GM12878 (cell line): ENCODE data around the gene CNKSR3. TPM values are rescaled to one million over a fixed set of nuclear protein-coding genes. Genes with fewer than 3 reads are reported as not detected.
A peak's percentile ranks its signal among the peaks of the same experiment; 100 is the strongest.

Source experiments
- ATAC-seq: fragments of 200-7000 bp; cut with Tn5 transposase; 3 replicates; pipeline ENCODE4 v1.9.1; 2020; ENCODE audit warnings: mild to moderate bottlenecking, moderate library complexity
- BruUV-seq: library from RNA; stranded (reverse); fragments of 400-500 nt; replicated peaks from 2 replicates; lab custom pipeline; 2021; lab: Mats Ljungman, UMichigan
- CTCF ChIA-PET: fragments of 300-600 bp; sonication (Branson Sonifier 250); formaldehyde crosslinking; extraction: SDS; loops from one replicate; lab custom pipeline; 2021; ENCODE audit warnings: inconsistent platforms; lab: Yijun Ruan, JAX
- POLR2A ChIA-PET: fragments of 350-600 bp; formaldehyde crosslinking; extraction: SDS; loops from one replicate; lab custom pipeline; 2021; ENCODE audit warnings: inconsistent platforms; lab: Charles Lee
- RAD21 ChIA-PET: fragments of 300-600 bp; sonication (Branson Sonifier 250); formaldehyde crosslinking; loops from one replicate; lab custom pipeline; 2023; ENCODE audit warnings: antibody characterized with exemption; ENCODE audit not compliant: unreplicated experiment; lab: Charles Lee
- SMC1A ChIA-PET: fragments of 300-600 bp; sonication (Branson Sonifier 250); formaldehyde crosslinking; loops from one replicate; lab custom pipeline; 2023; ENCODE audit not compliant: unreplicated experiment, uncharacterized antibody; lab: Charles Lee
- DNase-seq: peaks from one replicate; pipeline ENCODE4 v3.0.0-alpha.2; 2011; ENCODE audit warnings: low read depth, low spot score
- FAIRE-seq: peaks from 3 replicates; lab custom pipeline; 2011; peaks lifted over from hg19 to GRCh38; lab: Jason Lieb, UNC
- H2AFZ ChIP-seq: 2 replicates; pipeline ENCODE4 v1.6.0; 2011; ENCODE audit warnings: low read depth, low read length, control low read depth; ENCODE audit not compliant: control insufficient read depth
- H3K27ac ChIP-seq: 2 replicates; pipeline ENCODE4 v1.5.1; 2011; ENCODE audit warnings: control low read depth; ENCODE audit not compliant: control insufficient read depth, insufficient read depth
- H3K27me3 ChIP-seq, 2 experiments: replicated peaks in 1 of 2; 2 replicates each; pipeline versions ENCODE4 v1.6.0 to v1.6.1; 2011; ENCODE audit warnings: low read length in 1 of 2; ENCODE audit not compliant: control insufficient read depth in 2 of 2, insufficient read depth in 2 of 2
- H3K36me3 ChIP-seq, 2 experiments: 2 replicates each; pipeline ENCODE4 v1.5.1; 2011; ENCODE audit warnings: low read length in 1 of 2; ENCODE audit not compliant: control insufficient read depth in 2 of 2, insufficient read depth in 2 of 2
- H3K4me1 ChIP-seq: 2 replicates; pipeline ENCODE4 v1.6.1; 2011; ENCODE audit warnings: mild to moderate bottlenecking, low read length, moderate library complexity, mixed read lengths; ENCODE audit not compliant: control insufficient read depth, insufficient read depth
- H3K4me2 ChIP-seq: 2 replicates; pipeline ENCODE4 v1.6.0; 2011; ENCODE audit warnings: control low read depth; ENCODE audit not compliant: control insufficient read depth, insufficient read depth
- H3K4me3 ChIP-seq: fragments of 200-600 bp; sonication (generic); 2 replicates; pipeline ENCODE4 v1.5.1; 2016
- H3K79me2 ChIP-seq: 2 replicates; pipeline ENCODE4 v1.6.0; 2011; ENCODE audit warnings: low read length; ENCODE audit not compliant: control insufficient read depth, insufficient read depth
- H3K9ac ChIP-seq: 2 replicates; pipeline ENCODE4 v1.8.0; 2011; ENCODE audit warnings: low read length, control low read depth, mixed read lengths; ENCODE audit not compliant: control insufficient read depth, insufficient read depth
- H3K9me3 ChIP-seq: replicated peaks from 3 replicates; pipeline ENCODE4 v1.5.1; 2011; ENCODE audit warnings: mild to moderate bottlenecking, low read length; ENCODE audit not compliant: control insufficient read depth, insufficient read depth
- H4K20me1 ChIP-seq: 2 replicates; pipeline ENCODE4 v1.6.0; 2011; ENCODE audit not compliant: control insufficient read depth, insufficient read depth
- BHLHE40 ChIP-seq, 2 experiments: fragments of 450-650 bp in 1 of 2; IDR thresholded peaks; 2 replicates each; pipeline ENCODE4 v1.6.1; 2011 to 2017; ENCODE audit warnings: low read depth in 2 of 2, borderline replicate concordance in 1 of 2, improper control_type of control experiment in 1 of 2, low read length in 1 of 2, mild to moderate bottlenecking in 1 of 2
- E4F1 ChIP-seq: fragments of 450-650 bp; IDR thresholded peaks from 2 replicates; pipeline ENCODE4 v1.6.1; 2018; ENCODE audit warnings: borderline replicate concordance, mild to moderate bottlenecking; ENCODE audit not compliant: partially characterized antibody
- IKZF1 ChIP-seq: fragments of 450-650 bp; conservative IDR thresholded peaks from 2 replicates; pipeline ENCODE4 v1.6.1; 2017; ENCODE audit warnings: antibody characterized with exemption, mild to moderate bottlenecking
- IKZF2 ChIP-seq, 2 experiments: fragments of 450-650 bp; IDR thresholded peaks; 2 replicates each; pipeline ENCODE4 v1.6.1; 2017; ENCODE audit warnings: mild to moderate bottlenecking in 2 of 2, moderate library complexity in 2 of 2
- MLLT1 ChIP-seq: fragments of 450-650 bp; IDR thresholded peaks from 2 replicates; pipeline ENCODE4 v1.6.1; 2016; ENCODE audit warnings: mild to moderate bottlenecking
- SMC3 ChIP-seq: IDR thresholded peaks from 2 replicates; pipeline ENCODE4 v1.6.1; 2011; ENCODE audit warnings: low read length, improper control_type of control experiment, borderline replicate concordance
- SPI1 ChIP-seq: IDR thresholded peaks from 2 replicates; pipeline ENCODE4 v1.6.1; 2011; ENCODE audit warnings: low read depth, mild to moderate bottlenecking, low read length, moderate library complexity, borderline replicate concordance; ENCODE audit not compliant: insufficient read depth
- SREBF2 ChIP-seq: IDR thresholded peaks from 2 replicates; pipeline ENCODE4 v1.6.1; 2012; ENCODE audit warnings: mild to moderate bottlenecking, low read length
- USF1 ChIP-seq: IDR thresholded peaks from 2 replicates; pipeline ENCODE4 v1.6.1; 2011; ENCODE audit warnings: borderline replicate concordance, low read depth, mild to moderate bottlenecking, moderate library complexity, mixed read lengths, low read length; ENCODE audit not compliant: insufficient read depth; ENCODE audit errors: extremely low read length
- USF2 ChIP-seq: IDR thresholded peaks from 2 replicates; pipeline ENCODE4 v1.6.1; 2011; ENCODE audit warnings: low read depth, low read length, improper control_type of control experiment, borderline replicate concordance
- WGBS: methylation state at CpG from one replicate; pipeline ENCODE4 v1.1.6; 2016; ENCODE audit warnings: low lambda C conversion rate; ENCODE audit not compliant: insufficient replicate concordance, insufficient coverage; ENCODE audit errors: missing lambda C conversion rate; 5-methylcytosine and 5-hydroxymethylcytosine counted together
- in situ Hi-C: fragments of 300-500 bp; cut with MboI; formaldehyde crosslinking; loops from 9 replicates; pipeline ENCODE4 v1.14.3; 2018; ENCODE audit warnings: mixed read lengths
- intact Hi-C: fragments of 100-400 bp; cut with micrococcal nuclease; formaldehyde crosslinking; loops from one replicate; pipeline ENCODE4 v1.14.2; 2022; ENCODE audit not compliant: unreplicated experiment
- polyA plus RNA-seq, 11 experiments: library from polyadenylated mRNA; depleted of rRNA in 4 of 11; unstranded in 6 of 11; stranded (reverse) in 5 of 11; fragments of >200 nt; fragmentation: Nextera tagmentation in 4 of 11; fragmentation: Illumina TruSeq in 1 of 11; extraction: Ambion mirVana in 4 of 11; extraction: Trizol in 1 of 11; gene quantifications; 1 replicate in 1 of 11; 2 replicates in 10 of 11; pipeline versions ENCODE4 v1.2.1 to v1.2.3, GENCODE V29; 2011 to 2016; ENCODE audit warnings: inconsistent platforms in 2 of 11, missing spikeins in 2 of 11, low read depth in 1 of 11
- total RNA-seq, 4 experiments: library from RNA; depleted of rRNA in 3 of 4; stranded (reverse); fragments of >200 nt in 3 of 4; fragmentation: Illumina TruSeq in 1 of 4; extraction: Trizol in 1 of 4; gene quantifications; 2 replicates each; pipeline versions ENCODE4 v1.2.1 to v1.2.3, GENCODE V29; 2013 to 2021

CNKSR3 gene
- total and polyA plus RNA-seq, 10 of the 15 experiments (the other 5 are each of a cell fraction or from before 2014, with no cell fraction given), result under 0.01 to 0.48 (median 0.12) TPM; not detected in 2

- H4K20me1 ChIP-seq, result no peaks in the 10 kb centered on the region
- H3K79me2 ChIP-seq, result no peaks in the 10 kb centered on the region
- POLR2A ChIA-PET, result interaction anchor here (0.5 kb wide), 1 partner anchor 237 kb away, joined by 3 read pairs; no protein-coding TSS in a partner anchor
- intact Hi-C loops, result loop anchor here (5.0 kb wide), 1 partner anchor 199 kb away; no protein-coding TSS in a partner anchor
- RAD21 ChIA-PET, result interaction anchor here (0.7 kb wide), 1 partner anchor 199 kb away, joined by 3 read pairs; no protein-coding TSS in a partner anchor
- in situ Hi-C loops, result loop anchor here (5.0 kb wide), 1 partner anchor 199 kb away; no protein-coding TSS in a partner anchor
- H2AFZ ChIP-seq, result no peak within 1 kb of the TSS
- TF ChIP-seq IKZF1, result 0 out of 2 replicates have a peak, but pooled peaks have one; percentile 33
- no peak for TF ChIP-seq SMC3
- TF ChIP-seq SREBF2, result no peak
- TF ChIP-seq E4F1, result no peak
- peak; percentile 76 for TF ChIP-seq SPI1
- no peak for TF ChIP-seq USF1
- 0 out of 4 replicates have a peak, but pooled peaks of 1 of the 2 experiments have one; percentile 18 for TF ChIP-seq IKZF2 (IDR thresholded peaks at IDR 0.05)
- TF ChIP-seq MLLT1, result no peak
- TF ChIP-seq BHLHE40 (IDR thresholded peaks at IDR 0.05; ENCODE audit: borderline replicate concordance in 1 of 2, low read depth in 2 of 2, low read length in 1 of 2), result no peak
- TF ChIP-seq USF2, result no peak
- H3K27me3 ChIP-seq, result no peaks in the 10 kb centered on the region; a peak in 1 of 4 replicates
- peak; percentile 62 for FAIRE-seq
- DNase-seq, result no peak
- H3K9ac ChIP-seq, result no peak within 1 kb of the TSS
- H3K9me3 ChIP-seq, result no peaks in the 10 kb centered on the region; the same call in 2 of the 3 replicates
- ATAC-seq, result peak; percentile 13
- H3K27ac ChIP-seq, result no peak within 1 kb of the TSS
- no peaks in the 10 kb centered on the region for H3K36me3 ChIP-seq
- SMC1A ChIA-PET, result interaction anchor here (0.9 kb wide), 2 partner anchors 79 to 113 kb away, joined by 3 to 4 read pairs; no protein-coding TSS in a partner anchor
- WGBS, result 0% methylated on average over 3 of the region's 3 CpGs
- H3K4me3 ChIP-seq, result no peak within 1 kb of the TSS
- CTCF ChIA-PET, result interaction anchor here (1.3 kb wide), 1 partner anchor 53 kb away, joined by 3 read pairs; no protein-coding TSS in a partner anchor
- peaks cover 33% of the 10 kb centered on the region for H3K4me1 ChIP-seq
- peak within 1 kb of the TSS; percentile 50; the same call in 1 of the 2 replicates for H3K4me2 ChIP-seq
- BruUV-seq, result no TSS peak
These were observed 153.8 kb downstream of the CNKSR3 start, which contains the start of gene IPCEF1 for GRCh38 chr6:154356690-154357089. Gene IPCEF1 (minus strand): TSS chr6:154356803. CDS start chr6:154265947, 90,856 bp downstream.
